Stimulated activated CD4-positive, alpha-beta T cell treated with anti-CD3 and anti-CD28 coated beads, Interleukin-15, amount 100 ng/mL, for 1 hour (primary cell): Measurements from ENCODE around the gene MYH15.

Experiments
- DNase-seq, 2 donors: peaks; one replicate each; pipeline ENCODE4 v3.0.0-alpha.2; 2020; ENCODE audit warnings: low read depth in 1 of 2, low spot score in 1 of 2

MYH15 gene

GRCh38 chr3:108473711-108474110 is 36.7 kb downstream of the MYH15 start:
- DNase-seq = no peak

- DNase-seq = no peak
Observed at GRCh38 chr3:108472001-108472591, 38.3 kb downstream of the MYH15 start.

GRCh38 chr3:108471426-108471825 is 39.0 kb downstream of the MYH15 start:
- DNase-seq = no peak

- DNase-seq = no peak
Observed at GRCh38 chr3:108469126-108469525, 41.3 kb downstream of the MYH15 start.

- DNase-seq = no peak
Observed at GRCh38 chr3:108468577-108468976, 41.8 kb downstream of the MYH15 start.

GRCh38 chr3:108462899-108463298 is 47.5 kb downstream of the MYH15 start:
- DNase-seq = no peak

- no peak for DNase-seq
Observed at GRCh38 chr3:108461661-108462111, 48.7 kb downstream of the MYH15 start.

- no peak for DNase-seq
Observed at GRCh38 chr3:108459225-108459624, 51.2 kb downstream of the MYH15 start.

GRCh38 chr3:108455212-108455705 is 55.1 kb downstream of the MYH15 start:
- DNase-seq = no peak

- DNase-seq = no peak
Observed at GRCh38 chr3:108453565-108453964, 56.8 kb downstream of the MYH15 start.

GRCh38 chr3:108450444-108450843 is 60.0 kb downstream of the MYH15 start:
- no peak for DNase-seq

GRCh38 chr3:108448593-108448992 is 61.8 kb downstream of the MYH15 start:
- DNase-seq = no peak

GRCh38 chr3:108447096-108447847 is 63.1 kb downstream of the MYH15 start:
- no peak for DNase-seq

GRCh38 chr3:108442281-108442680 is 68.1 kb downstream of the MYH15 start:
- DNase-seq = no peak

- DNase-seq = no peak
Observed at GRCh38 chr3:108441518-108441917, 68.9 kb downstream of the MYH15 start.

- no peak for DNase-seq
Observed at GRCh38 chr3:108441071-108441507, 69.3 kb downstream of the MYH15 start.

GRCh38 chr3:108438542-108438941 is 71.9 kb downstream of the MYH15 start:
- no peak for DNase-seq

- DNase-seq = no peak
Observed at GRCh38 chr3:108437439-108437838, 73.0 kb downstream of the MYH15 start.

- DNase-seq = no peak
Observed at GRCh38 chr3:108433928-108434327, 76.5 kb downstream of the MYH15 start.

GRCh38 chr3:108432431-108432830 is 78.0 kb downstream of the MYH15 start:
- DNase-seq = no peak

- no peak for DNase-seq
Observed at GRCh38 chr3:108430540-108430939, 79.9 kb downstream of the MYH15 start.

GRCh38 chr3:108428586-108428985 is 81.8 kb downstream of the MYH15 start:
- no peak for DNase-seq

- no peak for DNase-seq
Observed at GRCh38 chr3:108420926-108421325, 89.5 kb downstream of the MYH15 start.
